H9 (cell line): ENCODE measurements around the gene DOCK2. TPM values are rescaled to one million over a fixed set of nuclear protein-coding genes. Genes with fewer than 3 reads are reported as not detected.

ENCODE experiments used
- DNase-seq: peaks from one replicate; pipeline ENCODE4 v3.0.0-alpha.2; 2017
- H2AFZ ChIP-seq: one replicate; pipeline ENCODE4 v1.6.1; 2013; ENCODE audit warnings: mild to moderate bottlenecking, low read length, control low read depth, moderate library complexity
- H2AK5ac ChIP-seq: 2 replicates; pipeline ENCODE4 v1.6.1; 2013; ENCODE audit warnings: low read length, control low read depth, mixed read lengths; ENCODE audit not compliant: insufficient read length
- H2BK120ac ChIP-seq: one replicate; pipeline ENCODE4 v1.6.1; 2013; ENCODE audit warnings: low read depth, mild to moderate bottlenecking, low read length, control low read depth, inconsistent platforms; ENCODE audit not compliant: poor library complexity, severe bottlenecking
- H2BK12ac ChIP-seq: 2 replicates; pipeline ENCODE4 v1.6.1; 2013; ENCODE audit warnings: low read length, control low read depth, mixed read lengths, low read depth; ENCODE audit not compliant: insufficient read length
- H2BK15ac ChIP-seq: 2 replicates; pipeline ENCODE4 v1.6.1; 2013; ENCODE audit warnings: low read depth, low read length, control low read depth
- H2BK20ac ChIP-seq: one replicate; pipeline ENCODE4 v1.6.1; 2013; ENCODE audit warnings: low read depth, mild to moderate bottlenecking, low read length, control low read depth, inconsistent platforms; ENCODE audit not compliant: poor library complexity, severe bottlenecking
- H2BK5ac ChIP-seq: 2 replicates; pipeline ENCODE4 v1.6.1; 2013; ENCODE audit warnings: low read length, control low read depth, mixed read lengths; ENCODE audit not compliant: insufficient read length
- H3K14ac ChIP-seq: 2 replicates; pipeline ENCODE4 v1.6.1; 2013; ENCODE audit warnings: low read length, control low read depth; ENCODE audit not compliant: insufficient read depth
- H3K18ac ChIP-seq: 2 replicates; pipeline ENCODE4 v1.6.1; 2013; ENCODE audit warnings: low read depth, mild to moderate bottlenecking, mixed read lengths, low read length, control low read depth; ENCODE audit not compliant: insufficient read length
- H3K23ac ChIP-seq: 2 replicates; pipeline ENCODE4 v1.6.1; 2013; ENCODE audit warnings: low read length, control low read depth, mixed read lengths, low read depth; ENCODE audit not compliant: insufficient read length
- H3K23me2 ChIP-seq: 2 replicates; pipeline ENCODE4 v1.6.1; 2013; ENCODE audit warnings: low read depth, mild to moderate bottlenecking, mixed read lengths, low read length, control low read depth; ENCODE audit not compliant: insufficient read length, poor library complexity, severe bottlenecking
- H3K27ac ChIP-seq: 2 replicates; pipeline ENCODE4 v1.5.1; 2013; ENCODE audit warnings: low read length, control low read depth, mixed read lengths, low read depth; ENCODE audit not compliant: insufficient read length
- H3K27me3 ChIP-seq: 2 replicates; pipeline ENCODE4 v1.6.1; 2013; ENCODE audit warnings: low read length, control low read depth, inconsistent platforms; ENCODE audit not compliant: insufficient read depth
- H3K4ac ChIP-seq: 2 replicates; pipeline ENCODE4 v1.6.1; 2013; ENCODE audit warnings: low read depth, mild to moderate bottlenecking, control low read depth, inconsistent platforms, low read length, moderate library complexity
- H3K4me1 ChIP-seq: 2 replicates; pipeline ENCODE4 v1.6.1; 2013; ENCODE audit warnings: low read length, control low read depth, inconsistent platforms; ENCODE audit not compliant: insufficient read depth
- H3K4me2 ChIP-seq: 2 replicates; pipeline ENCODE4 v1.6.1; 2013; ENCODE audit warnings: low read length, control low read depth, mixed read lengths; ENCODE audit not compliant: insufficient read length, insufficient read depth
- H3K56ac ChIP-seq: 2 replicates; pipeline ENCODE4 v1.6.1; 2013; ENCODE audit warnings: low read depth, mild to moderate bottlenecking, mixed read lengths, low read length, control low read depth; ENCODE audit not compliant: insufficient read length
- H3K79me1 ChIP-seq: 2 replicates; pipeline ENCODE4 v1.6.1; 2013; ENCODE audit warnings: low read depth, mild to moderate bottlenecking, moderate library complexity, low read length, control low read depth, inconsistent platforms; ENCODE audit not compliant: insufficient read depth, poor library complexity, severe bottlenecking
- H3K79me2 ChIP-seq: 2 replicates; pipeline ENCODE4 v1.6.1; 2013; ENCODE audit warnings: low read length, control low read depth, inconsistent platforms; ENCODE audit not compliant: insufficient read depth
- H3K9ac ChIP-seq: 2 replicates; pipeline ENCODE4 v1.6.1; 2013; ENCODE audit warnings: low read length, control low read depth, mixed read lengths; ENCODE audit not compliant: insufficient read length; ENCODE audit errors: extremely low read depth
- H3K9me3 ChIP-seq: one replicate; pipeline ENCODE4 v1.6.1; 2013; ENCODE audit warnings: low read depth, low read length, inconsistent platforms; ENCODE audit not compliant: control insufficient read depth
- H3T11ph ChIP-seq: one replicate; pipeline ENCODE4 v1.6.1; 2013; ENCODE audit warnings: mild to moderate bottlenecking, low read length, control low read depth, inconsistent platforms
- H4K20me1 ChIP-seq: one replicate; pipeline ENCODE4 v1.6.1; 2013; ENCODE audit not compliant: control insufficient read depth, insufficient read length, insufficient read depth
- H4K5ac ChIP-seq: 2 replicates; pipeline ENCODE4 v1.6.1; 2013; ENCODE audit warnings: low read depth, mild to moderate bottlenecking, mixed read lengths, low read length, control low read depth; ENCODE audit not compliant: insufficient read length
- H4K8ac ChIP-seq: replicated peaks from 2 replicates; pipeline ENCODE4 v1.6.1; 2013; ENCODE audit warnings: low read length, control low read depth, mixed read lengths, low read depth; ENCODE audit not compliant: insufficient read length
- H4K91ac ChIP-seq: 2 replicates; pipeline ENCODE4 v1.6.1; 2013; ENCODE audit warnings: low read depth, mild to moderate bottlenecking, moderate library complexity, mixed read lengths, low read length, control low read depth; ENCODE audit not compliant: insufficient read length
- H3K27ac Mint-ChIP-seq, 3 experiments: 2 replicates in 2 of 3; 3 replicates in 1 of 3; pipeline ENCODE4 v1.8.0; 2020 to 2021; ENCODE audit warnings: mixed read lengths in 3 of 3, mild to moderate bottlenecking in 1 of 3, moderate library complexity in 1 of 3
- H3K27me3 Mint-ChIP-seq: 2 replicates; pipeline ENCODE4 v1.8.0; 2021; ENCODE audit warnings: low read depth, mild to moderate bottlenecking, moderate library complexity, mixed read lengths
- H3K36me3 Mint-ChIP-seq, 3 experiments: 2 replicates in 2 of 3; 3 replicates in 1 of 3; pipeline ENCODE4 v1.8.0; 2020 to 2021; ENCODE audit warnings: low read depth in 3 of 3, mixed read lengths in 3 of 3; ENCODE audit not compliant: insufficient read depth in 1 of 3
- H3K4me1 Mint-ChIP-seq, 2 experiments: 2 replicates each; pipeline ENCODE4 v1.8.0; 2020; ENCODE audit warnings: mixed read lengths in 2 of 2
- H3K4me3 Mint-ChIP-seq, 2 experiments: 2 replicates in 1 of 2; 3 replicates in 1 of 2; pipeline ENCODE4 v1.8.0; 2020 to 2021; ENCODE audit warnings: mild to moderate bottlenecking in 2 of 2, mixed read lengths in 2 of 2, moderate library complexity in 1 of 2
- H3K9me3 Mint-ChIP-seq, 2 experiments: 2 replicates in 1 of 2; 3 replicates in 1 of 2; pipeline ENCODE4 v1.8.0; 2020; ENCODE audit warnings: mild to moderate bottlenecking in 2 of 2, mixed read lengths in 2 of 2, moderate library complexity in 1 of 2
- WGBS: extraction: QIAGEN DNeasy Blood & Tissue Kit; methylation state at CpG from one replicate; pipeline ENCODE4 v1.1.7; 2013; ENCODE audit warnings: missing lambda C conversion rate, low lambda C conversion rate, mixed read lengths; ENCODE audit not compliant: insufficient read length; ENCODE audit errors: extremely low coverage; 5-methylcytosine and 5-hydroxymethylcytosine counted together
- total RNA-seq: library from RNA; stranded (reverse); gene quantifications from 2 replicates; pipeline ENCODE4 v1.2.1, GENCODE V29; 2021
- TF ChIP-seq, protein P1 (sequence below): fragments of 200-600 bp; sonication (generic); conservative IDR thresholded peaks from 3 replicates; pipeline ENCODE4 v1.8.0; 2021; ENCODE audit warnings: antibody characterized with exemption, mild to moderate bottlenecking

The DOCK2 gene
- total RNA-seq, 1 experiment from 2014 or later = 7.8 TPM

GRCh38 chr5:170100066-170100943, 463.2 kb downstream of the DOCK2 start:
- Histone ChIP-seq H4K5ac (no peak overlapping the region), H3K23ac (no peak overlapping the region), H3K4ac (no peak overlapping the region), H3K9me3 (no peaks in the 10 kb centered on the region), H2BK12ac (no peak overlapping the region), H3K18ac (no peak overlapping the region), H3T11ph (no peak overlapping the region), H3K27ac (no peak overlapping the region), H3K23me2 (no peaks in the 10 kb centered on the region), H4K8ac (no peak overlapping the region), H4K20me1 (no peaks in the 10 kb centered on the region), H2AFZ (no peak overlapping the region), H2BK120ac (no peak overlapping the region), H3K9ac (no peak overlapping the region), H3K56ac (no peak overlapping the region), H3K79me1 (no peaks in the 10 kb centered on the region), H3K4me1 (no peaks in the 10 kb centered on the region), H2BK15ac (no peak overlapping the region), H2BK20ac (no peak overlapping the region), H2BK5ac (no peak overlapping the region), H2AK5ac (no peak overlapping the region), H3K27me3 (no peaks in the 10 kb centered on the region), H3K4me2 (no peak overlapping the region), H3K79me2 (no peaks in the 10 kb centered on the region), H4K91ac (no peak overlapping the region), H3K14ac (no peak overlapping the region)
- Mint-ChIP-seq H3K27ac (no peak overlapping the region), H3K36me3 (no peaks in the 10 kb centered on the region), H3K27me3 (peaks cover 46% of the 10 kb centered on the region), H3K4me3 (no peak overlapping the region; a peak in 1 of 5 replicates), H3K9me3 (peaks cover 3 to 7% of the 10 kb centered on the region in 2 experiments; a peak in 4 of 5 replicates), H3K4me1 (peaks cover 10 to 12% of the 10 kb centered on the region in 2 experiments)
- DNase-seq = peak; percentile 87
- TF ChIP-seq, protein P1, sequence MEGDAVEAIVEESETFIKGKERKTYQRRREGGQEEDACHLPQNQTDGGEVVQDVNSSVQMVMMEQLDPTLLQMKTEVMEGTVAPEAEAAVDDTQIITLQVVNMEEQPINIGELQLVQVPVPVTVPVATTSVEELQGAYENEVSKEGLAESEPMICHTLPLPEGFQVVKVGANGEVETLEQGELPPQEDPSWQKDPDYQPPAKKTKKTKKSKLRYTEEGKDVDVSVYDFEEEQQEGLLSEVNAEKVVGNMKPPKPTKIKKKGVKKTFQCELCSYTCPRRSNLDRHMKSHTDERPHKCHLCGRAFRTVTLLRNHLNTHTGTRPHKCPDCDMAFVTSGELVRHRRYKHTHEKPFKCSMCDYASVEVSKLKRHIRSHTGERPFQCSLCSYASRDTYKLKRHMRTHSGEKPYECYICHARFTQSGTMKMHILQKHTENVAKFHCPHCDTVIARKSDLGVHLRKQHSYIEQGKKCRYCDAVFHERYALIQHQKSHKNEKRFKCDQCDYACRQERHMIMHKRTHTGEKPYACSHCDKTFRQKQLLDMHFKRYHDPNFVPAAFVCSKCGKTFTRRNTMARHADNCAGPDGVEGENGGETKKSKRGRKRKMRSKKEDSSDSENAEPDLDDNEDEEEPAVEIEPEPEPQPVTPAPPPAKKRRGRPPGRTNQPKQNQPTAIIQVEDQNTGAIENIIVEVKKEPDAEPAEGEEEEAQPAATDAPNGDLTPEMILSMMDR = peak; percentile 85
- no CpG with 5 or more reads among the region's 13 CpGs for WGBS
